Breast epithelium (tissue), 4 donors: ENCODE measurements around the gene ATP8B1. TPM values are rescaled to one million over a fixed set of nuclear protein-coding genes. Genes with fewer than 3 reads are reported as not detected.
A peak's percentile ranks its signal among the peaks of the same experiment; 100 is the strongest.

Experiments used
- DNase-seq, 2 donors: peaks; one replicate each; pipeline ENCODE4 v3.0.0-alpha.2; 2019; ENCODE audit warnings: low spot score in 2 of 2
- H3K27ac ChIP-seq, 2 donors: fragments of 200-600 bp; sonication (generic) in 1 of 2; one replicate each; pipeline ENCODE4 v1.5.1; 2016 to 2019; ENCODE audit warnings: mild to moderate bottlenecking in 1 of 2
- H3K27me3 ChIP-seq, 2 donors: fragments of 200-600 bp; sonication (generic) in 1 of 2; one replicate each; pipeline versions ENCODE4 v1.5.1 to v1.6.0; 2017 to 2019; ENCODE audit warnings: control low read depth in 1 of 2, mild to moderate bottlenecking in 1 of 2
- H3K36me3 ChIP-seq: fragments of 200-600 bp; one replicate; pipeline ENCODE4 v1.5.1; 2019
- H3K4me1 ChIP-seq, 2 donors: fragments of 200-600 bp; sonication (generic); one replicate each; pipeline ENCODE4 v1.5.1; 2016 to 2019; ENCODE audit warnings: control low read depth in 1 of 2
- H3K4me3 ChIP-seq, 3 donors: fragments of 200-600 bp; sonication (generic); 1 replicate in 2 of 3; 2 replicates in 1 of 3; pipeline ENCODE4 v1.5.1; 2016 to 2019; ENCODE audit warnings: mild to moderate bottlenecking in 3 of 3, moderate library complexity in 2 of 3
- H3K9me3 ChIP-seq, 2 donors: fragments of 200-600 bp; sonication (generic) in 1 of 2; one replicate each; pipeline ENCODE4 v1.5.1; 2016 to 2019; ENCODE audit warnings: control low read depth in 1 of 2
- CTCF ChIP-seq, 3 donors: fragments of 450-650 bp; IDR thresholded peaks; one replicate each; pipeline ENCODE4 v1.5.1; 2016 to 2017; ENCODE audit warnings: antibody characterized with exemption in 3 of 3, mild to moderate bottlenecking in 3 of 3, moderate library complexity in 3 of 3
- POLR2A ChIP-seq: fragments of 450-650 bp; IDR thresholded peaks from one replicate; pipeline ENCODE4 v1.6.1; 2016; ENCODE audit warnings: antibody characterized with exemption, mild to moderate bottlenecking, moderate library complexity
- POLR2AphosphoS5 ChIP-seq, 3 donors: sonication (generic); formaldehyde crosslinking; IDR thresholded peaks; one replicate each; pipeline ENCODE4 v1.6.1; 2017; ENCODE audit warnings: antibody characterized with exemption in 3 of 3
- intact Hi-C: fragments of 100-400 bp; cut with DNase I; formaldehyde crosslinking; loops from one replicate; pipeline ENCODE4 v1.15.1; 2023; ENCODE audit warnings: low total_unique reads
- total RNA-seq, 3 donors: library from RNA; depleted of rRNA; stranded (reverse); fragments of >200 nt; gene quantifications; one replicate each; pipeline ENCODE4 v1.1.0, GENCODE V29; 2016

Gene ATP8B1
- total RNA-seq, 3 donors from 2014 or later: 5.1 to 45.1 (median 41.3) TPM

GRCh38 chr18:57674891-57675290 lies 128.2 kb downstream of the ATP8B1 start:
- Histone ChIP-seq H3K4me1 (no peaks in the 10 kb centered on the region), H3K27ac (no peak overlapping the region), H3K4me3 (no peak overlapping the region), H3K27me3 (no peaks in the 10 kb centered on the region), H3K9me3 (peaks cover 0 to 7% of the 10 kb centered on the region in 2 donors), H3K36me3 (peaks cover 3% of the 10 kb centered on the region)
- TF ChIP-seq POLR2A (no peak), POLR2AphosphoS5 (IDR thresholded peaks at IDR 0.05) (no peak), CTCF (IDR thresholded peaks at IDR 0.05) (no peak)
- DNase-seq: no peak
- intact Hi-C loops: no loop called here

GRCh38 chr18:57670046-57670445 lies 133.1 kb downstream of the ATP8B1 start:
- no peak overlapping the region for H3K27ac ChIP-seq
- H3K9me3 ChIP-seq: peaks cover 0 to 7% of the 10 kb centered on the region in 2 donors
- H3K4me1 ChIP-seq: no peaks in the 10 kb centered on the region
- no peak overlapping the region for H3K4me3 ChIP-seq
- H3K36me3 ChIP-seq: peaks cover 3% of the 10 kb centered on the region
- no peak for DNase-seq
- intact Hi-C loops: no loop called here
- H3K27me3 ChIP-seq: no peaks in the 10 kb centered on the region
- no peak for TF ChIP-seq CTCF (IDR thresholded peaks at IDR 0.05)
- TF ChIP-seq POLR2AphosphoS5 (IDR thresholded peaks at IDR 0.05): no peak
- no peak for TF ChIP-seq POLR2A

- Histone ChIP-seq H3K9me3 (peaks cover 0 to 2% of the 10 kb centered on the region in 2 donors), H3K36me3 (no peaks in the 10 kb centered on the region), H3K27ac (no peak overlapping the region), H3K4me3 (no peak overlapping the region), H3K4me1 (no peaks in the 10 kb centered on the region), H3K27me3 (no peaks in the 10 kb centered on the region)
- TF ChIP-seq CTCF (IDR thresholded peaks at IDR 0.05) (no peak), POLR2AphosphoS5 (IDR thresholded peaks at IDR 0.05) (no peak), POLR2A (no peak)
- intact Hi-C loops: no loop called here
- DNase-seq: no peak
Observed at GRCh38 chr18:57668021-57668420, 135.1 kb downstream of the ATP8B1 start.

GRCh38 chr18:57666818-57667497 lies 136.2 kb downstream of the ATP8B1 start:
- Histone ChIP-seq H3K27ac (no peak overlapping the region), H3K4me3 (no peak overlapping the region), H3K9me3 (no peaks in the 10 kb centered on the region), H3K4me1 (no peaks in the 10 kb centered on the region), H3K27me3 (no peaks in the 10 kb centered on the region), H3K36me3 (no peaks in the 10 kb centered on the region)
- TF ChIP-seq POLR2AphosphoS5 (IDR thresholded peaks at IDR 0.05) (peak in 1 of 3 donors; percentile 15), CTCF (IDR thresholded peaks at IDR 0.05) (no peak), POLR2A (no peak)
- DNase-seq: no peak
- intact Hi-C loops: no loop called here

GRCh38 chr18:57664568-57665165 lies 138.4 kb downstream of the ATP8B1 start:
- DNase-seq: no peak
- TF ChIP-seq POLR2AphosphoS5 (IDR thresholded peaks at IDR 0.05) (no peak), CTCF (IDR thresholded peaks at IDR 0.05) (no peak), POLR2A (no peak)
- intact Hi-C loops: no loop called here
- no peaks in the 10 kb centered on the region for H3K27me3 ChIP-seq
- H3K36me3 ChIP-seq: no peaks in the 10 kb centered on the region
- no peaks in the 10 kb centered on the region for H3K4me1 ChIP-seq
- H3K4me3 ChIP-seq: no peak overlapping the region
- no peaks in the 10 kb centered on the region for H3K9me3 ChIP-seq
- H3K27ac ChIP-seq: no peak overlapping the region
